Ovary (tissue), 9 donors: ENCODE data around the gene FANCC. TPM values are rescaled to one million over a fixed set of nuclear protein-coding genes. Genes with fewer than 3 reads are reported as not detected.

Source experiments
- DNase-seq, 5 donors: peaks; one replicate each; pipeline ENCODE4 v3.0.0-alpha.2; 2019 to 2020
- H3K27ac ChIP-seq, 2 donors: fragments of 200-600 bp; one replicate each; pipeline versions ENCODE4 v1.5.1 to v1.8.0; 2019 to 2022
- H3K27me3 ChIP-seq: fragments of 200-600 bp; one replicate; pipeline ENCODE4 v1.8.0; 2022
- H3K36me3 ChIP-seq: fragments of 200-600 bp; sonication (generic); one replicate; pipeline ENCODE4 v1.5.1; 2019
- H3K4me1 ChIP-seq: one replicate; pipeline ENCODE4 v1.8.1; 2013; ENCODE audit warnings: mild to moderate bottlenecking, moderate library complexity; ENCODE audit not compliant: insufficient read depth
- H3K4me3 ChIP-seq: fragments of 200-600 bp; sonication (generic); one replicate; pipeline ENCODE4 v1.5.1; 2017
- H3K9me3 ChIP-seq, 2 donors: fragments of 200-600 bp in 1 of 2; sonication (generic) in 1 of 2; one replicate each; pipeline versions ENCODE4 v1.5.1 to v1.8.1; 2013 to 2019; ENCODE audit warnings: mild to moderate bottlenecking in 1 of 2, moderate library complexity in 1 of 2
- CTCF ChIP-seq, 3 donors: fragments of 450-650 bp in 2 of 3; fragments of 200-600 bp in 1 of 3; IDR thresholded peaks; one replicate each; pipeline versions ENCODE4 v1.5.1 to v1.8.0; 2016 to 2022; ENCODE audit warnings: antibody characterized with exemption in 3 of 3, mild to moderate bottlenecking in 1 of 3
- EP300 ChIP-seq: sonication (generic); formaldehyde crosslinking; IDR thresholded peaks from one replicate; pipeline ENCODE4 v1.6.1; 2017; ENCODE audit warnings: antibody characterized with exemption
- POLR2A ChIP-seq: fragments of 450-650 bp; IDR thresholded peaks from one replicate; pipeline ENCODE4 v1.6.1; 2017; ENCODE audit warnings: antibody characterized with exemption, mild to moderate bottlenecking, moderate library complexity
- WGBS, 3 donors: extraction: QIAGEN DNeasy Blood & Tissue Kit in 1 of 3; methylation state at CpG; one replicate each; pipeline versions ENCODE4 v1.1.5 to v1.1.7; 2013 to 2017; 5-methylcytosine and 5-hydroxymethylcytosine counted together
- intact Hi-C, 4 donors: fragments of 100-400 bp; cut with DNase I; formaldehyde crosslinking; loops; one replicate each; pipeline versions ENCODE4 v1.11.0 to v1.15.1; 2022 to 2023
- polyA plus RNA-seq, 2 donors: library from polyadenylated mRNA; stranded (reverse); fragments of 200-250 nt in 1 of 2; fragments of 350-450 nt in 1 of 2; fragmentation: Illumina TruSeq in 1 of 2; extraction: RNeasy Lipid Tissue Mini Kit (QIAGEN cat#74804) in 1 of 2; gene quantifications; one replicate each; pipeline ENCODE4 v1.2.3, GENCODE V29; 2013 to 2014
- total RNA-seq, 7 donors: library from RNA; depleted of rRNA in 2 of 7; stranded (reverse); fragments of >200 nt in 2 of 7; fragmentation: NEBNext Ultra II Directional in 3 of 7; extraction: Animal tissue kit (Norgen Biotek cat#: 25700) in 3 of 7; gene quantifications; one replicate each; pipeline versions ENCODE4 v1.1.0 to v1.2.4, GENCODE V29; 2016 to 2023
- donor health status: DM: no; HTN: no; CAD: no; lungs with moderate emphysema.
- donor health status: DM: no; HTN: no; CAD: no.
- donor health status: Bipolar disorder and iron deficiency.
- donor health status: DM: yes; HTN: yes; CAD: no.
- donor health status: DM: no; HTN: no; CAD: no.
- donor health status: DM: yes; HTN: yes; CAD: no.

The FANCC gene
- total and polyA plus RNA-seq, 9 donors, result 2.9 to 7.5 (median 4.9) TPM

- TF ChIP-seq CTCF (IDR thresholded peaks at IDR 0.05) (no peak), EP300 (no peak), POLR2A (no peak)
- H3K4me3 ChIP-seq, result no peak overlapping the region
- 82 to 83% (median 82%) methylated on average over 9 of the region's 9 CpGs for WGBS, 3 donors
- intact Hi-C loops, result no loop called here
- H3K4me1 ChIP-seq, result peaks cover 22% of the 10 kb centered on the region
- no peak for DNase-seq
- no peaks in the 10 kb centered on the region for H3K27me3 ChIP-seq
- H3K9me3 ChIP-seq, result no peaks in the 10 kb centered on the region
- no peaks in the 10 kb centered on the region for H3K36me3 ChIP-seq
- no peak overlapping the region for H3K27ac ChIP-seq
Measured at GRCh38 chr9:95087659-95088242, 229.8 kb downstream of the FANCC start.

GRCh38 chr9:95086564-95086955, 230.9 kb downstream of the FANCC start:
- TF ChIP-seq POLR2A (no peak), CTCF (IDR thresholded peaks at IDR 0.05) (no peak), EP300 (no peak)
- Histone ChIP-seq H3K27ac (no peak overlapping the region), H3K27me3 (no peaks in the 10 kb centered on the region), H3K9me3 (no peaks in the 10 kb centered on the region), H3K4me3 (no peak overlapping the region), H3K4me1 (peaks cover 16% of the 10 kb centered on the region), H3K36me3 (no peaks in the 10 kb centered on the region)
- no peak for DNase-seq
- WGBS, 3 donors, result 89 to 90% (median 90%) methylated on average over 8 of the region's 8 CpGs
- intact Hi-C loops, result no loop called here

GRCh38 chr9:95085861-95086563, 231.5 kb downstream of the FANCC start:
- intact Hi-C loops, result no loop called here
- WGBS, 3 donors, result 90 to 92% (median 91%) methylated on average over 40 of the region's 40 CpGs
- Histone ChIP-seq H3K27ac (no peak overlapping the region), H3K9me3 (no peaks in the 10 kb centered on the region), H3K27me3 (no peaks in the 10 kb centered on the region), H3K36me3 (no peaks in the 10 kb centered on the region), H3K4me3 (no peak overlapping the region), H3K4me1 (peaks cover 10% of the 10 kb centered on the region)
- DNase-seq, result peak in 1 of 5 donors; percentile 26
- TF ChIP-seq EP300 (no peak), POLR2A (no peak), CTCF (IDR thresholded peaks at IDR 0.05) (no peak)

- Histone ChIP-seq H3K36me3 (no peaks in the 10 kb centered on the region), H3K9me3 (no peaks in the 10 kb centered on the region), H3K27me3 (no peaks in the 10 kb centered on the region), H3K4me1 (peaks cover 2% of the 10 kb centered on the region), H3K4me3 (no peak overlapping the region), H3K27ac (no peak overlapping the region)
- intact Hi-C loops, result no loop called here
- WGBS, 3 donors, result 88 to 92% (median 91%) methylated on average over 29 of the region's 29 CpGs
- peak in 1 of 5 donors; percentile 16 for DNase-seq
- TF ChIP-seq CTCF (IDR thresholded peaks at IDR 0.05) (no peak), EP300 (no peak), POLR2A (no peak)
Measured at GRCh38 chr9:95085036-95085770, 232.3 kb downstream of the FANCC start.
